ENCODE measurements around the gene CACNA2D4.
A peak's percentile ranks its signal among the peaks of the same experiment; 100 is the strongest.
"Not testable (repeated sequence)": the region's sequence is repeated elsewhere in the genome, so short reads cannot be mapped to it uniquely, and the experiment has no call there.

The CACNA2D4 gene

GRCh38 chr12:1918081-1918883, at the start of gene CACNA2D4:
TSS of gene CACNA2D4 (minus strand) at chr12:1918652. CDS start at chr12:1918473, 179 bp downstream.
- DNase-seq: no peak

- no peak for DNase-seq
Measured at GRCh38 chr12:1966561-1967226, 48.2 kb upstream of the CACNA2D4 start.

GRCh38 chr12:1965916-1966315, 47.5 kb upstream of the CACNA2D4 start:
- DNase-seq: no peak

GRCh38 chr12:1962051-1963020, 43.9 kb upstream of the CACNA2D4 start:
- no peak for DNase-seq

GRCh38 chr12:1956716-1957115, 38.3 kb upstream of the CACNA2D4 start:
- no peak for DNase-seq

- DNase-seq: no peak
Measured at GRCh38 chr12:1949771-1950470, 31.5 kb upstream of the CACNA2D4 start.

- DNase-seq: no peak
Measured at GRCh38 chr12:1948883-1949282, 30.4 kb upstream of the CACNA2D4 start.

- DNase-seq: no peak
Measured at GRCh38 chr12:1947081-1947480, 28.6 kb upstream of the CACNA2D4 start.

- no peak for DNase-seq
Measured at GRCh38 chr12:1946296-1946695, 27.8 kb upstream of the CACNA2D4 start.

GRCh38 chr12:1945502-1945901, 27.1 kb upstream of the CACNA2D4 start:
- DNase-seq: not testable (repeated sequence)

- peak; percentile 49 for DNase-seq
Measured at GRCh38 chr12:1939801-1940607, 21.6 kb upstream of the CACNA2D4 start.

GRCh38 chr12:1939331-1939730, 20.9 kb upstream of the CACNA2D4 start:
- DNase-seq: no peak

GRCh38 chr12:1937481-1938224, 19.2 kb upstream of the CACNA2D4 start:
- no peak for DNase-seq

GRCh38 chr12:1936406-1937320, 18.2 kb upstream of the CACNA2D4 start:
- DNase-seq: no peak

- no peak for DNase-seq
Measured at GRCh38 chr12:1935700-1936378, 17.4 kb upstream of the CACNA2D4 start.

GRCh38 chr12:1935242-1935641, 16.8 kb upstream of the CACNA2D4 start:
- no peak for DNase-seq

GRCh38 chr12:1934831-1935230, 16.4 kb upstream of the CACNA2D4 start:
- DNase-seq: no peak

GRCh38 chr12:1934068-1934467, 15.6 kb upstream of the CACNA2D4 start:
- no peak for DNase-seq

All from 8988T (cell line).